Measurements from ENCODE around the gene DKKL1. TPM values are rescaled to one million over a fixed set of nuclear protein-coding genes. Genes with fewer than 3 reads are reported as not detected.

DKKL1 gene
- total and polyA plus RNA-seq, 4 donors: 0.69 TPM; not detected in 3

GRCh38 chr19:49421039-49421877, 57.6 kb downstream of the DKKL1 start:
- no peak overlapping the region for H3K4me3 ChIP-seq (ENCODE audit: low read length in 2 of 2)
- WGBS, 2 donors: 5 to 7% methylated on average over 48 of the region's 48 CpGs
- peaks cover 0 to 5% of the 10 kb centered on the region in 2 donors for H3K27me3 ChIP-seq (ENCODE audit: control insufficient read depth in 1 of 2, insufficient read depth in 2 of 2, low read length in 1 of 2)

GRCh38 chr19:49421878-49422202, 58.2 kb downstream of the DKKL1 start:
- Histone ChIP-seq H3K9me3 (ENCODE audit: control insufficient read depth, low read length) (no peaks in the 10 kb centered on the region), H3K4me1 (ENCODE audit: control insufficient read depth in 1 of 2, insufficient read depth in 2 of 2, low read length in 2 of 2) (no peaks in the 10 kb centered on the region), H3K27me3 (ENCODE audit: control insufficient read depth in 1 of 2, insufficient read depth in 2 of 2, low read length in 1 of 2) (peaks cover 0 to 5% of the 10 kb centered on the region in 2 donors), H3K4me3 (ENCODE audit: low read length in 2 of 2) (no peak overlapping the region), H3K27ac (ENCODE audit: low read depth in 1 of 2, low read length in 2 of 2) (no peak overlapping the region), H3K36me3 (ENCODE audit: control insufficient read depth in 1 of 2, insufficient read depth in 2 of 2, low read length in 1 of 2) (no peaks in the 10 kb centered on the region)
- no peak for DNase-seq
- intact Hi-C loops (cut with DNase I): no loop called here
- WGBS, 2 donors: 27 to 45% methylated on average over 2 to 3 of the region's 3 CpGs
- ATAC-seq (ENCODE audit: low FRiP score): no peak

More at GRCh38 chr19:49421039-49421877, 57.6 kb downstream of the DKKL1 start:
- Histone ChIP-seq H3K27ac (ENCODE audit: low read depth in 1 of 2, low read length in 2 of 2) (no peak overlapping the region), H3K9me3 (ENCODE audit: control insufficient read depth, low read length) (no peaks in the 10 kb centered on the region), H3K36me3 (ENCODE audit: control insufficient read depth in 1 of 2, insufficient read depth in 2 of 2, low read length in 1 of 2) (no peaks in the 10 kb centered on the region), H3K4me1 (ENCODE audit: control insufficient read depth in 1 of 2, insufficient read depth in 2 of 2, low read length in 2 of 2) (no peaks in the 10 kb centered on the region)
- DNase-seq (peak; percentile 78 to 88), ATAC-seq (ENCODE audit: low FRiP score) (no peak)
- intact Hi-C loops (cut with DNase I): no loop called here

- intact Hi-C loops (cut with DNase I): no loop called here
- Histone ChIP-seq H3K27me3 (ENCODE audit: control insufficient read depth in 1 of 2, insufficient read depth in 2 of 2, low read length in 1 of 2) (peaks cover 0 to 5% of the 10 kb centered on the region in 2 donors), H3K27ac (ENCODE audit: low read depth in 1 of 2, low read length in 2 of 2) (no peak overlapping the region), H3K4me3 (ENCODE audit: low read length in 2 of 2) (no peak overlapping the region), H3K9me3 (ENCODE audit: control insufficient read depth, low read length) (no peaks in the 10 kb centered on the region), H3K4me1 (ENCODE audit: control insufficient read depth in 1 of 2, insufficient read depth in 2 of 2, low read length in 2 of 2) (no peaks in the 10 kb centered on the region), H3K36me3 (ENCODE audit: control insufficient read depth in 1 of 2, insufficient read depth in 2 of 2, low read length in 1 of 2) (no peaks in the 10 kb centered on the region)
- ATAC-seq (ENCODE audit: low FRiP score): peak; percentile 54
- 2 to 3% methylated on average over 58 of the region's 58 CpGs for WGBS, 2 donors
- peak in 1 of 2 donors; percentile 84 for DNase-seq
Measured at GRCh38 chr19:49422407-49423070, 58.9 kb downstream of the DKKL1 start.

GRCh38 chr19:49423071-49423984, 59.7 kb downstream of the DKKL1 start, which contains the start of gene PTH2:
Gene PTH2, minus strand, starts transcription at chr19:49423441. Its CDS starts 102 bp downstream, at chr19:49423339.
- Histone ChIP-seq H3K4me1 (ENCODE audit: control insufficient read depth in 1 of 2, insufficient read depth in 2 of 2, low read length in 2 of 2) (no peaks in the 10 kb centered on the region), H3K36me3 (ENCODE audit: control insufficient read depth in 1 of 2, insufficient read depth in 2 of 2, low read length in 1 of 2) (no peaks in the 10 kb centered on the region), H3K4me3 (ENCODE audit: low read length in 2 of 2) (no peak within 1 kb of the TSS), H3K27me3 (ENCODE audit: control insufficient read depth in 1 of 2, insufficient read depth in 2 of 2, low read length in 1 of 2) (peaks cover 0 to 5% of the 10 kb centered on the region in 2 donors), H3K27ac (ENCODE audit: low read depth in 1 of 2, low read length in 2 of 2) (no peak within 1 kb of the TSS), H3K9me3 (ENCODE audit: control insufficient read depth, low read length) (no peaks in the 10 kb centered on the region)
- DNase-seq: no peak
- no peak for ATAC-seq (ENCODE audit: low FRiP score)
- intact Hi-C loops (cut with DNase I): no loop called here
- 6 to 8% methylated on average over 42 of the region's 42 CpGs for WGBS, 2 donors

- H3K9me3 ChIP-seq (ENCODE audit: control insufficient read depth, low read length): no peaks in the 10 kb centered on the region
- H3K27ac ChIP-seq (ENCODE audit: low read depth in 1 of 2, low read length in 2 of 2): no peak overlapping the region
- WGBS, 2 donors: 7 to 13% methylated on average over 3 of the region's 3 CpGs
- DNase-seq (no peak), ATAC-seq (ENCODE audit: low FRiP score) (no peak)
- H3K4me1 ChIP-seq (ENCODE audit: control insufficient read depth in 1 of 2, insufficient read depth in 2 of 2, low read length in 2 of 2): no peaks in the 10 kb centered on the region
- intact Hi-C loops (cut with DNase I): no loop called here
- no peak overlapping the region for H3K4me3 ChIP-seq (ENCODE audit: low read length in 2 of 2)
- H3K36me3 ChIP-seq (ENCODE audit: control insufficient read depth in 1 of 2, insufficient read depth in 2 of 2, low read length in 1 of 2): no peaks in the 10 kb centered on the region
- H3K27me3 ChIP-seq (ENCODE audit: control insufficient read depth in 1 of 2, insufficient read depth in 2 of 2, low read length in 1 of 2): peaks cover 0 to 5% of the 10 kb centered on the region in 2 donors
Measured at GRCh38 chr19:49423985-49424303, 60.3 kb downstream of the DKKL1 start.

Other genes starting within 250 kb of the DKKL1 start
- 1 to 10 TPM; 8.4 to 9.7 TPM for gene LIN7B, start 249.5 kb upstream of the DKKL1 start, total RNA-seq
- 10 to 100 TPM in 1 of 2 donors, 1 to 10 TPM in 1; 7.6 to 24.1 TPM for gene LIN7B, start 249.5 kb upstream of the DKKL1 start, polyA plus RNA-seq
- gene C19orf73, start 244.7 kb upstream of the DKKL1 start, total RNA-seq: under 1 TPM; 0.49 to 0.72 TPM
- gene C19orf73, start 244.7 kb upstream of the DKKL1 start, polyA plus RNA-seq: 1 to 10 TPM; 1.0 to 5.4 TPM
- 1 to 10 TPM; 4.2 to 8.0 TPM for gene PPFIA3, start 244.3 kb upstream of the DKKL1 start, total RNA-seq
- 1 to 10 TPM; 2.0 to 4.1 TPM for gene PPFIA3, start 244.3 kb upstream of the DKKL1 start, polyA plus RNA-seq
- gene HRC, start 208.5 kb upstream of the DKKL1 start, total RNA-seq: 1 to 10 TPM; 2.5 to 4.8 TPM
- 1 to 10 TPM in 1 of 2 donors, under 1 TPM in 1; 0.74 to 9.3 TPM for gene HRC, start 208.5 kb upstream of the DKKL1 start, polyA plus RNA-seq
- 10 to 100 TPM; 41.9 to 57.1 TPM for gene TRPM4, start 206.1 kb upstream of the DKKL1 start, total RNA-seq
- gene TRPM4, start 206.1 kb upstream of the DKKL1 start, polyA plus RNA-seq: 10 to 100 TPM; 21.3 to 59.1 TPM
- gene SLC6A16, start 38.7 kb upstream of the DKKL1 start, total RNA-seq: 1 to 10 TPM; 3.0 to 4.6 TPM
- 10 to 100 TPM in 1 of 2 donors, 1 to 10 TPM in 1; 2.4 to 12.9 TPM for gene SLC6A16, start 38.7 kb upstream of the DKKL1 start, polyA plus RNA-seq
- 10 to 100 TPM; 18.3 to 40.1 TPM for gene CD37, start 28.5 kb upstream of the DKKL1 start, total RNA-seq
- 10 to 100 TPM in 1 of 2 donors, 1 to 10 TPM in 1; 5.2 to 10.8 TPM for gene CD37, start 28.5 kb upstream of the DKKL1 start, polyA plus RNA-seq
- 10 to 100 TPM; 41.3 to 48.8 TPM for gene TEAD2, start 1.5 kb upstream of the DKKL1 start, total RNA-seq
- gene TEAD2, start 1.5 kb upstream of the DKKL1 start, polyA plus RNA-seq: 10 to 100 TPM; 17.7 to 43.3 TPM
- gene KASH5, start 24.4 kb downstream of the DKKL1 start, total RNA-seq: not detected
- gene KASH5, start 24.4 kb downstream of the DKKL1 start, polyA plus RNA-seq: not detected
- gene PTH2, start 59.6 kb downstream of the DKKL1 start, total RNA-seq: not detected
- not detected for gene PTH2, start 59.6 kb downstream of the DKKL1 start, polyA plus RNA-seq
- gene GFY, start 61.5 kb downstream of the DKKL1 start, total RNA-seq: not detected
- gene GFY, start 61.5 kb downstream of the DKKL1 start, polyA plus RNA-seq: not detected
- 1 to 10 TPM; 1.0 to 4.7 TPM for gene SLC17A7, start 77.7 kb downstream of the DKKL1 start, total RNA-seq
- gene SLC17A7, start 77.7 kb downstream of the DKKL1 start, polyA plus RNA-seq: under 1 TPM; 0.15 to 0.50 TPM
- 10 to 100 TPM; 45.0 to 74.7 TPM for gene PIH1D1, start 87.9 kb downstream of the DKKL1 start, total RNA-seq
- gene PIH1D1, start 87.9 kb downstream of the DKKL1 start, polyA plus RNA-seq: 100 to 1,000 TPM in 1 of 2 donors, 10 to 100 TPM in 1; 53.7 to 124 TPM
- 10 to 100 TPM; 17.1 to 23.7 TPM for gene ALDH16A1, start 89.3 kb downstream of the DKKL1 start, total RNA-seq
- 10 to 100 TPM in 1 of 2 donors, 1 to 10 TPM in 1; 4.8 to 62.4 TPM for gene ALDH16A1, start 89.3 kb downstream of the DKKL1 start, polyA plus RNA-seq
- 10 to 100 TPM in 1 of 2 donors, 1 to 10 TPM in 1; 6.3 to 17.6 TPM for gene FLT3LG, start 110.3 kb downstream of the DKKL1 start, total RNA-seq
- gene FLT3LG, start 110.3 kb downstream of the DKKL1 start, polyA plus RNA-seq: 10 to 100 TPM; 15.9 to 36.0 TPM
- 1,000 to 10,000 TPM; 1,716 to 1,917 TPM for gene RPL13A, start 123.7 kb downstream of the DKKL1 start, total RNA-seq
- 1,000 to 10,000 TPM; 3,431 to 4,797 TPM for gene RPL13A, start 123.7 kb downstream of the DKKL1 start, polyA plus RNA-seq
- 1,000 to 10,000 TPM; 1,366 to 1,509 TPM for gene RPS11, start 132.6 kb downstream of the DKKL1 start, total RNA-seq
- 1,000 to 10,000 TPM; 4,943 to 7,722 TPM for gene RPS11, start 132.6 kb downstream of the DKKL1 start, polyA plus RNA-seq
- 100 to 1,000 TPM; 204 to 287 TPM for gene FCGRT, start 148.8 kb downstream of the DKKL1 start, total RNA-seq
- 100 to 1,000 TPM; 146 to 162 TPM for gene FCGRT, start 148.8 kb downstream of the DKKL1 start, polyA plus RNA-seq
- gene RCN3, start 164.1 kb downstream of the DKKL1 start, total RNA-seq: 10 to 100 TPM; 82.6 to 90.2 TPM
- 100 to 1,000 TPM in 1 of 2 donors, 10 to 100 TPM in 1; 50.5 to 165 TPM for gene RCN3, start 164.1 kb downstream of the DKKL1 start, polyA plus RNA-seq
- gene NOSIP, start 216.7 kb downstream of the DKKL1 start, total RNA-seq: 10 to 100 TPM; 38.8 to 40.5 TPM
- gene NOSIP, start 216.7 kb downstream of the DKKL1 start, polyA plus RNA-seq: 100 to 1,000 TPM in 1 of 2 donors, 10 to 100 TPM in 1; 52.5 to 135 TPM
- gene PRRG2, start 217.4 kb downstream of the DKKL1 start, total RNA-seq: 1 to 10 TPM in 1 of 2 donors, under 1 TPM in 1; 0.49 to 1.2 TPM
- gene PRRG2, start 217.4 kb downstream of the DKKL1 start, polyA plus RNA-seq: 1 to 10 TPM in 1 of 2 donors, not detected in 1; 4.1 TPM
- 10 to 100 TPM; 20.2 to 31.3 TPM for gene PRR12, start 227.3 kb downstream of the DKKL1 start, total RNA-seq
- gene PRR12, start 227.3 kb downstream of the DKKL1 start, polyA plus RNA-seq: 10 to 100 TPM in 1 of 2 donors, 1 to 10 TPM in 1; 2.6 to 10.1 TPM

Measured in aorta (tissue), 5 donors.